Measurements from ENCODE around the gene MMP2.

Gene MMP2

GRCh38 chr16:55453909-55454308 is 25.1 kb upstream of the MMP2 start:
- TF ChIP-seq, protein P1, sequence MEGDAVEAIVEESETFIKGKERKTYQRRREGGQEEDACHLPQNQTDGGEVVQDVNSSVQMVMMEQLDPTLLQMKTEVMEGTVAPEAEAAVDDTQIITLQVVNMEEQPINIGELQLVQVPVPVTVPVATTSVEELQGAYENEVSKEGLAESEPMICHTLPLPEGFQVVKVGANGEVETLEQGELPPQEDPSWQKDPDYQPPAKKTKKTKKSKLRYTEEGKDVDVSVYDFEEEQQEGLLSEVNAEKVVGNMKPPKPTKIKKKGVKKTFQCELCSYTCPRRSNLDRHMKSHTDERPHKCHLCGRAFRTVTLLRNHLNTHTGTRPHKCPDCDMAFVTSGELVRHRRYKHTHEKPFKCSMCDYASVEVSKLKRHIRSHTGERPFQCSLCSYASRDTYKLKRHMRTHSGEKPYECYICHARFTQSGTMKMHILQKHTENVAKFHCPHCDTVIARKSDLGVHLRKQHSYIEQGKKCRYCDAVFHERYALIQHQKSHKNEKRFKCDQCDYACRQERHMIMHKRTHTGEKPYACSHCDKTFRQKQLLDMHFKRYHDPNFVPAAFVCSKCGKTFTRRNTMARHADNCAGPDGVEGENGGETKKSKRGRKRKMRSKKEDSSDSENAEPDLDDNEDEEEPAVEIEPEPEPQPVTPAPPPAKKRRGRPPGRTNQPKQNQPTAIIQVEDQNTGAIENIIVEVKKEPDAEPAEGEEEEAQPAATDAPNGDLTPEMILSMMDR (IDR thresholded peaks at IDR 0.05; ENCODE audit: control insufficient read depth, extremely low read depth, insufficient read depth): no peak
- DNase-seq (ENCODE audit: low read depth): peak; percentile 97
- H3K4me3 ChIP-seq (ENCODE audit: low read depth, low read length): no peak overlapping the region

- H3K4me3 ChIP-seq (ENCODE audit: low read depth, low read length): no peak overlapping the region
- TF ChIP-seq, protein P1 (IDR thresholded peaks at IDR 0.05; ENCODE audit: control insufficient read depth, extremely low read depth, insufficient read depth): no peak
- DNase-seq (ENCODE audit: low read depth): no peak
Observed at GRCh38 chr16:55454861-55455260, 24.1 kb upstream of the MMP2 start.

GRCh38 chr16:55462241-55462640 is 16.8 kb upstream of the MMP2 start:
- DNase-seq (ENCODE audit: low read depth): no peak
- H3K4me3 ChIP-seq (ENCODE audit: low read depth, low read length): no peak overlapping the region
- TF ChIP-seq, protein P1 (IDR thresholded peaks at IDR 0.05; ENCODE audit: control insufficient read depth, extremely low read depth, insufficient read depth): no peak

GRCh38 chr16:55464375-55464774 is 14.6 kb upstream of the MMP2 start:
- H3K4me3 ChIP-seq (ENCODE audit: low read depth, low read length): no peak overlapping the region
- TF ChIP-seq, protein P1 (IDR thresholded peaks at IDR 0.05; ENCODE audit: control insufficient read depth, extremely low read depth, insufficient read depth): no peak
- no peak for DNase-seq (ENCODE audit: low read depth)

DNA sequence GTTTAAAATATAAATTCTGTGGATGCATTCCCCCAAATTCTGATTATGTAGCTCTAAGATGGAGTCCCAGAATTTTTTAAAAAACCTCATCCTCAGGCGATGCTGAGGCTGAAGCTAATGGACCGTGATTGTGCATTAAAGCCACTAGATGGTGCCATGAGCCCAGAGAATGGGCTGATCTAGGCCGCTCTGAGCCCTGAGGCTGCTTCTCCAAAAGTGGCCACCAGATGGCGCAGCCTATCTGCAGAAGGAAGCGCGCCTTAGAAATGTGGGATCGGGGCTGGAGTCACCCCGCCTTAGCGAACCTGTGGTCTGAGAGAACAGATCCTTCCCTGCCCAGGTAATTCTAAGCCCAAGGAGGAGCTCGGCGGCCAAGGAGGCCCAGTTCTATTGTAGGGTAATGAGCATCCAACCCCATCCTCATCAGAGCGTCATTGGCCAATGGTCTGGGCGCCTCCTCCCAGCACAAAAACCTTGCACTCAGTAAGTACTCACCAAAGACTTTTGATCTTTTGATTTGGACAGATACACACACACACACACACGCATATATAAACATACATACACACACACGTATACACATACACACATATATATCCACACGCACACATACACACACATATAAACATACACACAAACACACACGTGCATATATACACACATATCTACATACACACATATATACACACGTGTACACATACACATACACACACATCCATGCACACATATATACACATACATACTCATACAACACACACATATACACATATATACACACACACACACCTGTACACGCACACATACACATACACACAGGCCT is 13.7 kb upstream of the MMP2 start:
- TF ChIP-seq, protein P1 (IDR thresholded peaks at IDR 0.05; ENCODE audit: control insufficient read depth, extremely low read depth, insufficient read depth): peak; percentile 100
- peak; percentile 40 for DNase-seq (ENCODE audit: low read depth)
- no peak overlapping the region for H3K4me3 ChIP-seq (ENCODE audit: low read depth, low read length)

- TF ChIP-seq, protein P1 (IDR thresholded peaks at IDR 0.05; ENCODE audit: control insufficient read depth, extremely low read depth, insufficient read depth): no peak
- no peak for DNase-seq (ENCODE audit: low read depth)
- H3K4me3 ChIP-seq (ENCODE audit: low read depth, low read length): no peak overlapping the region
Observed at GRCh38 chr16:55466209-55466608, 12.8 kb upstream of the MMP2 start.

DNA sequence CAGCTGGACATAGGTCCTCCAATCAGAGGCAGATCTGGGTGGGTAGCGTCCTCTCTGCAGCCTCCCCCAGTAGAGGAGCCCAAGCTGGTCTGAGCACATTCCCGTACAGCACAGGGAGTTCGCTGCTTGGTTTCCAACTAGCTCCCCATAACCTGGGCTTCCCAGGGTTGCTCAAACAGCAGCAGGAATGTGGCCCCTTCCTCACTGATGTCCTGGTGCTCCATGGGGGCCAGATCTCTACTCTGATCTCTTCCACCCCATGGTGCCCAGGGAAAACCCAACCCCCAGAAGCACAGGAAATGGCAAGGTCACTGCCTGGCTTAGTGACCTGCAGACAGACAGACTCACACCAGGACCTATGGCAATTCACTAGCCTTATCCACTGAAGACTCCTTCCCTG is 11.1 kb upstream of the MMP2 start:
- DNase-seq (ENCODE audit: low read depth): no peak
- H3K4me3 ChIP-seq (ENCODE audit: low read depth, low read length): no peak overlapping the region
- TF ChIP-seq, protein P1 (IDR thresholded peaks at IDR 0.05; ENCODE audit: control insufficient read depth, extremely low read depth, insufficient read depth): no peak
